Ovary (tissue), 9 donors: ENCODE measurements around the gene DAB2. TPM values are rescaled to one million over a fixed set of nuclear protein-coding genes. Genes with fewer than 3 reads are reported as not detected.

Experiments used
- DNase-seq, 5 donors: peaks; one replicate each; pipeline ENCODE4 v3.0.0-alpha.2; 2019 to 2020
- H3K27ac ChIP-seq, 2 donors: fragments of 200-600 bp; one replicate each; pipeline versions ENCODE4 v1.5.1 to v1.8.0; 2019 to 2022
- H3K27me3 ChIP-seq: fragments of 200-600 bp; one replicate; pipeline ENCODE4 v1.8.0; 2022
- H3K36me3 ChIP-seq: fragments of 200-600 bp; sonication (generic); one replicate; pipeline ENCODE4 v1.5.1; 2019
- H3K4me1 ChIP-seq: one replicate; pipeline ENCODE4 v1.8.1; 2013; ENCODE audit warnings: mild to moderate bottlenecking, moderate library complexity; ENCODE audit not compliant: insufficient read depth
- H3K4me3 ChIP-seq: fragments of 200-600 bp; sonication (generic); one replicate; pipeline ENCODE4 v1.5.1; 2017
- H3K9me3 ChIP-seq, 2 donors: fragments of 200-600 bp in 1 of 2; sonication (generic) in 1 of 2; one replicate each; pipeline versions ENCODE4 v1.5.1 to v1.8.1; 2013 to 2019; ENCODE audit warnings: mild to moderate bottlenecking in 1 of 2, moderate library complexity in 1 of 2
- CTCF ChIP-seq, 3 donors: fragments of 450-650 bp in 2 of 3; fragments of 200-600 bp in 1 of 3; IDR thresholded peaks; one replicate each; pipeline versions ENCODE4 v1.5.1 to v1.8.0; 2016 to 2022; ENCODE audit warnings: antibody characterized with exemption in 3 of 3, mild to moderate bottlenecking in 1 of 3
- EP300 ChIP-seq: sonication (generic); formaldehyde crosslinking; IDR thresholded peaks from one replicate; pipeline ENCODE4 v1.6.1; 2017; ENCODE audit warnings: antibody characterized with exemption
- POLR2A ChIP-seq: fragments of 450-650 bp; IDR thresholded peaks from one replicate; pipeline ENCODE4 v1.6.1; 2017; ENCODE audit warnings: antibody characterized with exemption, mild to moderate bottlenecking, moderate library complexity
- WGBS, 3 donors: extraction: QIAGEN DNeasy Blood & Tissue Kit in 1 of 3; methylation state at CpG; one replicate each; pipeline versions ENCODE4 v1.1.5 to v1.1.7; 2013 to 2017; 5-methylcytosine and 5-hydroxymethylcytosine counted together
- intact Hi-C, 4 donors: fragments of 100-400 bp; cut with DNase I; formaldehyde crosslinking; loops; one replicate each; pipeline versions ENCODE4 v1.11.0 to v1.15.1; 2022 to 2023
- polyA plus RNA-seq, 2 donors: library from polyadenylated mRNA; stranded (reverse); fragments of 200-250 nt in 1 of 2; fragments of 350-450 nt in 1 of 2; fragmentation: Illumina TruSeq in 1 of 2; extraction: RNeasy Lipid Tissue Mini Kit (QIAGEN cat#74804) in 1 of 2; gene quantifications; one replicate each; pipeline ENCODE4 v1.2.3, GENCODE V29; 2013 to 2014
- total RNA-seq, 7 donors: library from RNA; depleted of rRNA in 2 of 7; stranded (reverse); fragments of >200 nt in 2 of 7; fragmentation: NEBNext Ultra II Directional in 3 of 7; extraction: Animal tissue kit (Norgen Biotek cat#: 25700) in 3 of 7; gene quantifications; one replicate each; pipeline versions ENCODE4 v1.1.0 to v1.2.4, GENCODE V29; 2016 to 2023
- donor health status: DM: no; HTN: no; CAD: no; lungs with moderate emphysema.
- donor health status: DM: no; HTN: no; CAD: no.
- donor health status: Bipolar disorder and iron deficiency.
- donor health status: DM: yes; HTN: yes; CAD: no.
- donor health status: DM: no; HTN: no; CAD: no.
- donor health status: DM: yes; HTN: yes; CAD: no.

Gene DAB2
- total and polyA plus RNA-seq, 9 donors: 25.0 to 118 (median 38.7) TPM

GRCh38 chr5:39465843-39466242, 41.1 kb upstream of the DAB2 start:
- no peaks in the 10 kb centered on the region for H3K27me3 ChIP-seq
- no peak for DNase-seq
- WGBS, 3 donors: 42 to 71% (median 52%) methylated on average over 2 of the region's 2 CpGs
- H3K4me1 ChIP-seq: peaks cover 4% of the 10 kb centered on the region
- H3K36me3 ChIP-seq: no peaks in the 10 kb centered on the region
- TF ChIP-seq CTCF (IDR thresholded peaks at IDR 0.05) (no peak), POLR2A (no peak), EP300 (no peak)
- no peak overlapping the region for H3K27ac ChIP-seq
- H3K9me3 ChIP-seq: no peaks in the 10 kb centered on the region
- no peak overlapping the region for H3K4me3 ChIP-seq
- intact Hi-C loops: no loop called here

GRCh38 chr5:39465097-39465496, 40.3 kb upstream of the DAB2 start:
- peaks cover 3% of the 10 kb centered on the region for H3K4me1 ChIP-seq
- no peak overlapping the region for H3K27ac ChIP-seq
- intact Hi-C loops: no loop called here
- TF ChIP-seq POLR2A: no peak
- no peak for TF ChIP-seq EP300
- TF ChIP-seq CTCF (IDR thresholded peaks at IDR 0.05): no peak
- no peak for DNase-seq
- no peaks in the 10 kb centered on the region for H3K36me3 ChIP-seq
- 48 to 73% (median 60%) methylated on average over 2 of the region's 2 CpGs for whole genome bisulfite sequencing, 3 donors
- H3K9me3 ChIP-seq: no peaks in the 10 kb centered on the region
- H3K4me3 ChIP-seq: no peak overlapping the region
- H3K27me3 ChIP-seq: no peaks in the 10 kb centered on the region

- Histone ChIP-seq H3K27me3 (no peaks in the 10 kb centered on the region), H3K27ac (no peak overlapping the region), H3K36me3 (no peaks in the 10 kb centered on the region), H3K4me1 (peaks cover 2% of the 10 kb centered on the region), H3K4me3 (no peak overlapping the region), H3K9me3 (no peaks in the 10 kb centered on the region)
- WGBS, 3 donors: 88 to 92% (median 88%) methylated on average over 5 of the region's 5 CpGs
- intact Hi-C loops: no loop called here
- TF ChIP-seq EP300 (no peak), CTCF (IDR thresholded peaks at IDR 0.05) (no peak), POLR2A (no peak)
- DNase-seq: no peak
Observed at GRCh38 chr5:39464088-39464487, 39.3 kb upstream of the DAB2 start.

- Histone ChIP-seq H3K9me3 (no peaks in the 10 kb centered on the region), H3K36me3 (no peaks in the 10 kb centered on the region), H3K4me1 (peaks cover 2% of the 10 kb centered on the region), H3K27ac (no peak overlapping the region), H3K4me3 (no peak overlapping the region), H3K27me3 (no peaks in the 10 kb centered on the region)
- intact Hi-C loops: no loop called here
- WGBS, 3 donors: 84 to 94% (median 91%) methylated on average over 6 of the region's 6 CpGs
- no peak for TF ChIP-seq EP300
- no peak for TF ChIP-seq CTCF (IDR thresholded peaks at IDR 0.05)
- TF ChIP-seq POLR2A: no peak
- no peak for DNase-seq
Observed at GRCh38 chr5:39462211-39462610, 37.4 kb upstream of the DAB2 start.
